OCI-LY3 (cell line): ENCODE data around the gene MRTFA.

Source experiments
- H2AFZ ChIP-seq: fragments of 200-600, 300-600 bp; shearing (Covaris generic); 2 replicates; pipeline ENCODE4 v1.6.0; 2014; ENCODE audit warnings: antibody characterized with exemption, low read depth, low read length
- H3K27ac ChIP-seq: fragments of 200-600, 300-600 bp; sonication (generic); 2 replicates; pipeline ENCODE4 v1.5.1; 2014; ENCODE audit warnings: mild to moderate bottlenecking, low read length, moderate library complexity, mixed read lengths
- H3K27me3 ChIP-seq: fragments of 200-600, 300-600 bp; sonication (generic); 2 replicates; pipeline ENCODE4 v1.6.1; 2014; ENCODE audit warnings: low read depth, low read length, mixed read lengths
- H3K36me3 ChIP-seq: fragments of 200-600, 300-600 bp; sonication (generic); replicated peaks from 2 replicates; pipeline ENCODE3; 2014; ENCODE audit warnings: low read depth, low read length, mixed read lengths
- H3K4me1 ChIP-seq: fragments of 300-600, 200-600 bp; sonication (generic); 2 replicates; pipeline ENCODE4 v1.6.1; 2014; ENCODE audit warnings: low read length, mixed read lengths
- H3K4me2 ChIP-seq: fragments of 200-600, 300-600 bp; sonication (generic); 2 replicates; pipeline ENCODE4 v1.6.1; 2014; ENCODE audit warnings: low read length, mixed read lengths
- H3K4me3 ChIP-seq: fragments of 300-600, 200-600 bp; sonication (generic); 2 replicates; pipeline ENCODE4 v1.5.1; 2014; ENCODE audit warnings: antibody characterized with exemption, mild to moderate bottlenecking, low read length, moderate library complexity
- H3K79me2 ChIP-seq: fragments of 300-600, 200-600 bp; shearing (Covaris generic); 2 replicates; pipeline ENCODE4 v1.6.1; 2014; ENCODE audit warnings: mild to moderate bottlenecking, low read length, mixed read lengths
- H3K9ac ChIP-seq: fragments of 300-600, 200-600 bp; shearing (Covaris generic); 2 replicates; pipeline ENCODE4 v1.6.0; 2014; ENCODE audit warnings: mild to moderate bottlenecking, low read length, moderate library complexity
- H3K9me3 ChIP-seq: fragments of 200-600, 300-600 bp; shearing (Covaris generic); 2 replicates; pipeline ENCODE4 v1.6.1; 2014; ENCODE audit warnings: low read length, mixed read lengths; ENCODE audit not compliant: insufficient read depth
- H4K20me1 ChIP-seq: fragments of 200-600, 300-600 bp; sonication (generic); 2 replicates; pipeline ENCODE4 v1.6.1; 2016; ENCODE audit warnings: low read length, mixed read lengths; ENCODE audit not compliant: insufficient read depth
- CTCF ChIP-seq: fragments of 200-600, 300-600 bp; sonication (generic); IDR thresholded peaks from 2 replicates; pipeline ENCODE4 v1.5.1; 2014; ENCODE audit warnings: antibody characterized with exemption, low read length, low read depth
- EZH2phosphoT487 ChIP-seq: fragments of 200-600 bp; shearing (Covaris generic); IDR thresholded peaks from 2 replicates; pipeline ENCODE4 v1.6.1; 2018; ENCODE audit warnings: antibody characterized with exemption, mixed run types, low read depth

The MRTFA gene

GRCh38 chr22:40522141-40522540, 114.4 kb downstream of the MRTFA start:
- Histone ChIP-seq H3K4me3 (0 out of 2 replicates have a peak overlapping the region, but pooled peaks have one; percentile 10), H3K36me3 (peaks cover 28% of the 10 kb centered on the region), H3K4me1 (peaks cover 54% of the 10 kb centered on the region), H3K79me2 (peaks cover 50% of the 10 kb centered on the region), H3K9me3 (peaks cover 5% of the 10 kb centered on the region; the same call in 1 of the 2 replicates), H3K9ac (peak overlapping the region; percentile 7; the same call in 1 of the 2 replicates), H2AFZ (no peak overlapping the region), H3K4me2 (peak overlapping the region; percentile 57), H3K27ac (peak overlapping the region; percentile 47), H4K20me1 (no peaks in the 10 kb centered on the region), H3K27me3 (no peaks in the 10 kb centered on the region)
- TF ChIP-seq EZH2phosphoT487 (no peak), CTCF (no peak)

- Histone ChIP-seq H3K79me2 (peaks cover 45% of the 10 kb centered on the region), H3K4me3 (no peak overlapping the region), H3K9me3 (peaks cover 5% of the 10 kb centered on the region; the same call in 1 of the 2 replicates), H3K36me3 (peaks cover 28% of the 10 kb centered on the region), H2AFZ (no peak overlapping the region), H3K9ac (no peak overlapping the region), H3K4me2 (no peak overlapping the region), H3K27me3 (no peaks in the 10 kb centered on the region), H3K4me1 (peaks cover 54% of the 10 kb centered on the region), H4K20me1 (no peaks in the 10 kb centered on the region), H3K27ac (no peak overlapping the region)
- TF ChIP-seq EZH2phosphoT487 (no peak), CTCF (no peak)
These were observed 115.5 kb downstream of the MRTFA start for GRCh38 chr22:40521046-40521445.

- Histone ChIP-seq H3K36me3 (peaks cover 28% of the 10 kb centered on the region), H3K9ac (no peak overlapping the region), H4K20me1 (no peaks in the 10 kb centered on the region), H3K9me3 (peaks cover 5% of the 10 kb centered on the region; the same call in 1 of the 2 replicates), H3K27me3 (no peaks in the 10 kb centered on the region), H3K27ac (no peak overlapping the region), H3K79me2 (peaks cover 48% of the 10 kb centered on the region), H3K4me1 (peaks cover 54% of the 10 kb centered on the region), H2AFZ (no peak overlapping the region), H3K4me2 (no peak overlapping the region), H3K4me3 (no peak overlapping the region)
- no peak for TF ChIP-seq CTCF
- no peak for TF ChIP-seq EZH2phosphoT487
These were observed 116.0 kb downstream of the MRTFA start for GRCh38 chr22:40520562-40520961.

- Histone ChIP-seq H2AFZ (no peak overlapping the region), H4K20me1 (no peaks in the 10 kb centered on the region), H3K27ac (peak overlapping the region; percentile 18; the same call in 1 of the 2 replicates), H3K79me2 (peaks cover 51% of the 10 kb centered on the region), H3K36me3 (peaks cover 28% of the 10 kb centered on the region), H3K9ac (no peak overlapping the region), H3K9me3 (peaks cover 5% of the 10 kb centered on the region; the same call in 1 of the 2 replicates), H3K4me1 (peaks cover 53% of the 10 kb centered on the region), H3K4me3 (0 out of 2 replicates have a peak overlapping the region, but pooled peaks have one; percentile 53), H3K27me3 (no peaks in the 10 kb centered on the region), H3K4me2 (peak overlapping the region; percentile 77)
- TF ChIP-seq CTCF (no peak), EZH2phosphoT487 (no peak)
These were observed 116.6 kb downstream of the MRTFA start for GRCh38 chr22:40519948-40520331.
